Osteoblast (primary cell): ENCODE measurements around the gene ZFYVE16. TPM values are rescaled to one million over a fixed set of nuclear protein-coding genes. Genes with fewer than 3 reads are reported as not detected.

ENCODE experiments used
- DNase-seq: peaks from one replicate; pipeline ENCODE4 v3.0.0; 2011; ENCODE audit warnings: low spot score, mixed read lengths; ENCODE audit not compliant: insufficient read length; ENCODE audit errors: missing footprints
- H2AFZ ChIP-seq: 2 replicates; pipeline ENCODE4 v1.6.0; 2011; ENCODE audit warnings: mild to moderate bottlenecking, low read length
- H3K27ac ChIP-seq: 2 replicates; pipeline ENCODE4 v1.5.1; 2011; ENCODE audit warnings: mild to moderate bottlenecking, low read depth, low read length, moderate library complexity
- H3K27me3 ChIP-seq: 2 replicates; pipeline ENCODE4 v1.6.0; 2012; ENCODE audit warnings: mild to moderate bottlenecking, control low read depth, inconsistent platforms, low read length, moderate library complexity; ENCODE audit not compliant: insufficient read depth
- H3K36me3 ChIP-seq: 2 replicates; pipeline ENCODE4 v1.5.1; 2011; ENCODE audit warnings: mild to moderate bottlenecking, low read length, control low read depth, moderate library complexity; ENCODE audit not compliant: insufficient read depth
- H3K4me1 ChIP-seq: 2 replicates; pipeline ENCODE4 v1.5.1; 2011; ENCODE audit warnings: mild to moderate bottlenecking, low read length, control low read depth, moderate library complexity; ENCODE audit not compliant: insufficient read depth
- H3K4me2 ChIP-seq: 2 replicates; pipeline ENCODE4 v1.6.0; 2011; ENCODE audit warnings: mild to moderate bottlenecking, low read length; ENCODE audit not compliant: insufficient read depth
- H3K4me3 ChIP-seq: fragments of 200-600 bp; sonication (generic); 3 replicates; pipeline ENCODE4 v1.5.1; 2012; ENCODE audit warnings: mild to moderate bottlenecking, low read length, inconsistent platforms; ENCODE audit not compliant: insufficient read depth
- H3K79me2 ChIP-seq: 2 replicates; pipeline ENCODE4 v1.6.0; 2012; ENCODE audit warnings: mild to moderate bottlenecking, low read length, control low read depth, inconsistent platforms; ENCODE audit not compliant: insufficient read depth
- H3K9me3 ChIP-seq: 2 replicates; pipeline ENCODE4 v1.5.1; 2011; ENCODE audit warnings: low read depth, low read length, control low read depth
- H4K20me1 ChIP-seq: 2 replicates; pipeline ENCODE4 v1.6.0; 2012; ENCODE audit warnings: mild to moderate bottlenecking, low read length, control low read depth; ENCODE audit not compliant: insufficient read depth
- CTCF ChIP-seq: IDR thresholded peaks from 2 replicates; pipeline ENCODE4 v1.5.1; 2011; ENCODE audit warnings: mild to moderate bottlenecking, low read depth, low read length, moderate library complexity; ENCODE audit errors: extremely low read depth
- small RNA-seq: library from RNA; depleted of rRNA; stranded (forward); fragments of <200 nt; gene quantifications from one replicate; pipeline ENCODE3, GENCODE V24; 2012
- total RNA-seq: library from RNA; depleted of rRNA; stranded (reverse); fragments of >200 nt; gene quantifications from 2 replicates; pipeline ENCODE4 v1.2.3, GENCODE V29; 2012

ZFYVE16 gene
- total RNA-seq, 1 donor, result 32.6 TPM

GRCh38 chr5:80508844-80509243 is 101.0 kb downstream of the ZFYVE16 start:
- H3K4me2 ChIP-seq, result no peak overlapping the region
- H3K27ac ChIP-seq, result no peak overlapping the region
- no peak overlapping the region for H3K4me3 ChIP-seq
- H3K27me3 ChIP-seq, result no peaks in the 10 kb centered on the region
- no peak for TF ChIP-seq CTCF
- no peaks in the 10 kb centered on the region for H3K36me3 ChIP-seq
- H3K79me2 ChIP-seq, result no peaks in the 10 kb centered on the region
- DNase-seq, result no peak
- H4K20me1 ChIP-seq, result no peaks in the 10 kb centered on the region
- H2AFZ ChIP-seq, result no peak overlapping the region
- H3K9me3 ChIP-seq, result no peaks in the 10 kb centered on the region
- no peaks in the 10 kb centered on the region for H3K4me1 ChIP-seq

- no peaks in the 10 kb centered on the region for H3K79me2 ChIP-seq
- no peaks in the 10 kb centered on the region for H4K20me1 ChIP-seq
- no peak overlapping the region for H3K4me2 ChIP-seq
- no peak overlapping the region for H3K27ac ChIP-seq
- H3K4me1 ChIP-seq, result no peaks in the 10 kb centered on the region
- no peaks in the 10 kb centered on the region for H3K9me3 ChIP-seq
- no peaks in the 10 kb centered on the region for H3K36me3 ChIP-seq
- DNase-seq, result no peak
- H3K27me3 ChIP-seq, result no peaks in the 10 kb centered on the region
- TF ChIP-seq CTCF, result no peak
- no peak overlapping the region for H2AFZ ChIP-seq
- H3K4me3 ChIP-seq, result no peak overlapping the region
Observed at GRCh38 chr5:80509362-80509761, 101.5 kb downstream of the ZFYVE16 start.

- Histone ChIP-seq H3K36me3 (no peaks in the 10 kb centered on the region), H2AFZ (no peak overlapping the region), H3K9me3 (no peaks in the 10 kb centered on the region), H3K27me3 (no peaks in the 10 kb centered on the region), H3K4me2 (no peak overlapping the region), H3K79me2 (no peaks in the 10 kb centered on the region), H3K27ac (no peak overlapping the region), H4K20me1 (no peaks in the 10 kb centered on the region), H3K4me3 (no peak overlapping the region), H3K4me1 (no peaks in the 10 kb centered on the region)
- peak; percentile 83 for DNase-seq
- TF ChIP-seq CTCF, result no peak
Observed at GRCh38 chr5:80516826-80517225, 109.0 kb downstream of the ZFYVE16 start.

Small RNAs within 50 kb of the gene (small RNA-seq; reads per million reads assigned to genes)
- gene RNU6-211P, result not detected

Other genes with a start within 250 kb of the ZFYVE16 start
- gene SERINC5, start 152.0 kb upstream of the ZFYVE16 start, total RNA-seq, result 94.3 and 96.3 TPM in 2 replicates
- not detected in 2 replicates for gene SPZ1, start 88.1 kb upstream of the ZFYVE16 start, total RNA-seq
- 13.0 and 19.2 TPM in 2 replicates for gene FAM151B, start 80.0 kb downstream of the ZFYVE16 start, total RNA-seq
- not detected in 2 replicates for gene ANKRD34B, start 162.2 kb downstream of the ZFYVE16 start, total RNA-seq
- gene MSH3, start 246.6 kb downstream of the ZFYVE16 start, total RNA-seq, result 20.6 and 21.7 TPM in 2 replicates
- 13.8 and 15.2 TPM in 2 replicates for gene DHFR, start 246.9 kb downstream of the ZFYVE16 start, total RNA-seq